GM23248 (cell line): ENCODE results near the gene FREM1. TPM values are rescaled to one million over a fixed set of nuclear protein-coding genes. Genes with fewer than 3 reads are reported as not detected.

Experiments used
- DNase-seq: peaks from one replicate; pipeline ENCODE4 v3.0.0-alpha.2; 2015
- H2AFZ ChIP-seq: fragments of 200-600 bp; sonication (generic); 2 replicates; pipeline ENCODE4 v1.6.1; 2016; ENCODE audit warnings: antibody characterized with exemption
- H3F3A ChIP-seq: fragments of 200-600 bp; sonication (generic); 2 replicates; pipeline ENCODE4 v1.6.1; 2016; ENCODE audit warnings: mild to moderate bottlenecking, antibody characterized with exemption, mixed run types; ENCODE audit not compliant: insufficient read depth
- H3K27ac ChIP-seq: fragments of 200-600 bp; sonication (generic); 2 replicates; pipeline ENCODE4 v1.5.1; 2016; ENCODE audit warnings: mild to moderate bottlenecking
- H3K27me3 ChIP-seq: fragments of 200-600 bp; sonication (generic); replicated peaks from 2 replicates; pipeline ENCODE4 v1.6.1; 2016; ENCODE audit warnings: mild to moderate bottlenecking; ENCODE audit not compliant: insufficient read depth
- H3K36me3 ChIP-seq: fragments of 200-600 bp; sonication (generic); 2 replicates; pipeline ENCODE4 v1.6.1; 2016; ENCODE audit warnings: low read depth, mild to moderate bottlenecking
- H3K4me1 ChIP-seq: fragments of 200-600 bp; sonication (generic); 2 replicates; pipeline ENCODE4 v1.6.1; 2016; ENCODE audit warnings: mild to moderate bottlenecking; ENCODE audit not compliant: insufficient read depth
- H3K4me2 ChIP-seq: fragments of 200-600 bp; sonication (generic); one replicate; pipeline ENCODE4 v1.6.1; 2016; ENCODE audit warnings: mild to moderate bottlenecking; ENCODE audit not compliant: unreplicated experiment
- H3K4me3 ChIP-seq: fragments of 200-600 bp; sonication (generic); 2 replicates; pipeline ENCODE4 v1.5.1; 2016; ENCODE audit warnings: mild to moderate bottlenecking
- H3K79me2 ChIP-seq: fragments of 200-600 bp; sonication (generic); 2 replicates; pipeline ENCODE4 v1.6.1; 2016; ENCODE audit warnings: mild to moderate bottlenecking; ENCODE audit not compliant: insufficient read depth
- H3K9ac ChIP-seq: fragments of 200-600 bp; sonication (generic); 2 replicates; pipeline ENCODE4 v1.6.1; 2016; ENCODE audit warnings: mild to moderate bottlenecking
- H3K9me2 ChIP-seq: fragments of 200-600 bp; sonication (generic); 2 replicates; pipeline ENCODE4 v1.6.1; 2016; ENCODE audit warnings: mixed run types, mild to moderate bottlenecking, moderate library complexity; ENCODE audit not compliant: insufficient read depth
- H3K9me3 ChIP-seq: fragments of 200-600 bp; sonication (generic); one replicate; pipeline ENCODE4 v1.6.1; 2017; ENCODE audit warnings: low read depth
- H4K20me1 ChIP-seq: fragments of 200-600 bp; sonication (generic); 2 replicates; pipeline ENCODE4 v1.6.0; 2016; ENCODE audit not compliant: insufficient read depth
- EZH2 ChIP-seq: fragments of 200-600 bp; sonication (generic); IDR thresholded peaks from 2 replicates; pipeline ENCODE4 v1.6.1; 2018; ENCODE audit warnings: antibody characterized with exemption, mild to moderate bottlenecking; ENCODE audit not compliant: insufficient read depth, poor library complexity, severe bottlenecking
- EZH2phosphoT487 ChIP-seq: fragments of 200-600 bp; sonication (generic); IDR thresholded peaks from 2 replicates; pipeline ENCODE4 v1.6.1; 2018; ENCODE audit warnings: antibody characterized with exemption, moderate library complexity, mild to moderate bottlenecking, low read depth; ENCODE audit not compliant: insufficient read depth
- WGBS, 2 experiments: methylation state at CpG; one replicate each; pipeline ENCODE4 v1.1.6; 2015 to 2017; ENCODE audit warnings: low lambda C conversion rate in 2 of 2, low coverage in 1 of 2; ENCODE audit errors: missing lambda C conversion rate in 2 of 2; 5-methylcytosine and 5-hydroxymethylcytosine counted together
- in situ Hi-C: fragments of 300-500 bp; cut with MboI; formaldehyde crosslinking; loops from 2 replicates; pipeline ENCODE4 v1.15.0; 2020
- polyA plus RNA-seq: library from polyadenylated mRNA; unstranded; fragments of >200 nt; fragmentation: Nextera tagmentation; extraction: Ambion mirVana; gene quantifications from 2 replicates; pipeline ENCODE4 v1.2.1, GENCODE V29; 2016
- total RNA-seq: library from RNA; depleted of rRNA; stranded (reverse); fragments of >200 nt; shearing (Covaris generic); gene quantifications from 2 replicates; pipeline ENCODE4 v1.2.3, GENCODE V29; 2014

FREM1 gene
- total and polyA plus RNA-seq, 2 experiments from 2014 or later: 0.11 to 0.31 TPM

DNA sequence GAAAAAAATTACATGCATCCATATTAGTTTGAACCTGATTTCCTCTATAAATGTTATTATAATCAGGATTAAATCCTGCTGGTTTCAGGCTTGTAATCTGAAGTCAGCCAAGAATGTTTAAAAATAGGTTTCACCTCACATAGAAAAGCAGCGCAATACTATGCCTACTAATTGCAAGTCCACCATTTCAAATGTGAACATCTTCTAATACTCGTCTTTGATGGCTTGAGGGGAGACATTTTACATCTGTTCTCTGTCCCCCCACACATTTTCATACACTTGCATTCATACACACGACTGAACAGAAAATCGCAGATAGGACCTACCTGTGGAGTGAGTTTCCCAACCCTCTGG is 41.8 kb downstream of the FREM1 start:
- no peaks in the 10 kb centered on the region for H3K27me3 ChIP-seq
- H2AFZ ChIP-seq: no peak overlapping the region
- H3K9me3 ChIP-seq: no peaks in the 10 kb centered on the region
- no peak overlapping the region for H3K4me3 ChIP-seq
- in situ Hi-C loops: no loop called here
- H3K9ac ChIP-seq: no peak overlapping the region
- H3K4me2 ChIP-seq: no peak overlapping the region
- H3K36me3 ChIP-seq: no peaks in the 10 kb centered on the region
- H3K27ac ChIP-seq: no peak overlapping the region
- no peaks in the 10 kb centered on the region for H3K79me2 ChIP-seq
- no peak for TF ChIP-seq EZH2
- no peak for TF ChIP-seq EZH2phosphoT487
- no peak for DNase-seq
- H3K4me1 ChIP-seq: no peaks in the 10 kb centered on the region
- WGBS, 2 experiments: 65 to 81% methylated on average over 4 of the region's 4 CpGs
- H3K9me2 ChIP-seq: no peaks in the 10 kb centered on the region
- no peaks in the 10 kb centered on the region for H3F3A ChIP-seq
- no peaks in the 10 kb centered on the region for H4K20me1 ChIP-seq

DNA sequence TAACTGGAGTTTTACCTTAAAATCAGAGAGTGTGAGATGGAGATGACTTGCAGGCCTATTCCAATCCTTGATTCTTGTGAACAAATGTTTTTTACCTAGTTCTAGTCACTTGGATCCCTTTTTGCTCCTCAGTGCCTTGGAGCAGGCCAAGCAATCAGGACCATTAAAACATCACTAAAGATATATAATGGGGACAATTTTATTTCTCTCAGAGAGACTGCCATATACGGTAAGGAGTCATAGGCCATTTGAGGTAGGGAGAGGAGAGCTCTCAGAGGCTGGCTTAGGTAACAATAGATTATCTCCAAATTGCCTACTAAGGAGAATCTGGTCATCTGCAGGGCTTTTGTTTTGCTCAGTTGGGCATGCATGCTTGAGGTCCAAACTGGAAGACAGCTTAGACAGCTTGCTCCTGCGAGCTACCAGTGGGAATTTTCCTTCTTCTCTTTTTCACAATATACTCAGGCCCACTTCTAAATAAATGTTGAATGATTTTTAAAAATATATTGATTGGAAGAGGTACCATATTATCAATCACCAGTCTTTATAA is 44.0 kb downstream of the FREM1 start:
- Histone ChIP-seq H3K9me3 (no peaks in the 10 kb centered on the region), H3F3A (no peaks in the 10 kb centered on the region), H3K36me3 (no peaks in the 10 kb centered on the region), H3K27me3 (no peaks in the 10 kb centered on the region), H4K20me1 (no peaks in the 10 kb centered on the region), H3K4me3 (no peak overlapping the region), H3K4me1 (no peaks in the 10 kb centered on the region), H3K27ac (no peak overlapping the region), H3K9me2 (no peaks in the 10 kb centered on the region), H3K4me2 (no peak overlapping the region), H2AFZ (no peak overlapping the region), H3K79me2 (no peaks in the 10 kb centered on the region), H3K9ac (no peak overlapping the region)
- TF ChIP-seq EZH2: no peak
- TF ChIP-seq EZH2phosphoT487: no peak
- DNase-seq: no peak
- WGBS, 2 experiments: 88 to 90% methylated on average over 2 of the region's 2 CpGs
- in situ Hi-C loops: no loop called here

DNA sequence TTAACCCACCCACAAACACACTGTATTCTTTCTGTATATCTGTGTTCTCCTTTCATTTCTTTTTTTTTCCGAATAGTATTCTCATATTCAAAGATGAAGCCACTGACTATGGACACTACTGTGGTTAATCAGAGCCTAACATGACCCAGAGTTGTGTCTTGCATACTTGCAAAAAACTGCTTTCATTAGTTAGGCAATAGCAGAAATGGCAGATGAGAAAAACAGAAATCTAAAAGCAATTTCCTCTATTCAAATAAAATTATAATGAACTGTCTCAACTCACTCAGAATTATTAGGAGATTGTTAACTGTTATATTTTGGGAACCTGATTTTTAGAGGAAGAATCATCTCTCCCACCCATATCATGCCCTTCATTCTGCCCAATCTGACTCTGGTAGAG is 45.9 kb downstream of the FREM1 start:
- TF ChIP-seq EZH2phosphoT487: no peak
- no peak for TF ChIP-seq EZH2
- in situ Hi-C loops: no loop called here
- H3K27ac ChIP-seq: no peak overlapping the region
- no peak overlapping the region for H3K4me2 ChIP-seq
- H3K79me2 ChIP-seq: no peaks in the 10 kb centered on the region
- 44 to 47% methylated on average over 1 of the region's 1 CpG for WGBS, 2 experiments
- H3K4me1 ChIP-seq: no peaks in the 10 kb centered on the region
- no peaks in the 10 kb centered on the region for H3F3A ChIP-seq
- no peak overlapping the region for H3K4me3 ChIP-seq
- no peaks in the 10 kb centered on the region for H3K36me3 ChIP-seq
- H3K9me3 ChIP-seq: no peaks in the 10 kb centered on the region
- no peak overlapping the region for H3K9ac ChIP-seq
- no peak for DNase-seq
- no peaks in the 10 kb centered on the region for H4K20me1 ChIP-seq
- H3K9me2 ChIP-seq: no peaks in the 10 kb centered on the region
- no peaks in the 10 kb centered on the region for H3K27me3 ChIP-seq
- no peak overlapping the region for H2AFZ ChIP-seq

DNA sequence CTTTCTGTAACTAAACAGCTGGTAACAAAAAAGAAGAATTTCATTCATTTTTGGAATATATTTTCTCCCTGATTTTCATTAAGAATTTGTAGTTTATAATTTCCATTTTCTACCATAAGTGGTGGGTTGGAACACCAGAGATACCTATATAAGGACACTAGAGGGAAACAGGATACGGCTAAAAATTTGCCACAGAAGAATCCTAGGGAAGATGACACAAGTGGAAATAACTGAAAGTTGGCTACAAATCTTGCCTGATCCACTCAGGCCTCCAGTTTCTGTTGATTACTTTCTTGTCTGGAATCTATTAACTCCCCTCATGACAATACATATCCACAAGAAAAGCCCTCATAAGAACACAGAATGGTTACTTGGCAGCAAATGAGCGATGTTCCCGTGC is 46.8 kb downstream of the FREM1 start:
- Histone ChIP-seq H3K4me2 (no peak overlapping the region), H3K9me2 (no peaks in the 10 kb centered on the region), H4K20me1 (no peaks in the 10 kb centered on the region), H3K4me3 (no peak overlapping the region), H3K9me3 (no peaks in the 10 kb centered on the region), H3F3A (no peaks in the 10 kb centered on the region), H2AFZ (no peak overlapping the region), H3K27me3 (no peaks in the 10 kb centered on the region), H3K4me1 (no peaks in the 10 kb centered on the region), H3K79me2 (no peaks in the 10 kb centered on the region), H3K36me3 (no peaks in the 10 kb centered on the region), H3K9ac (no peak overlapping the region), H3K27ac (no peak overlapping the region)
- 46 to 49% methylated on average over 3 of the region's 3 CpGs for WGBS, 2 experiments
- peak; percentile 43 for DNase-seq
- no peak for TF ChIP-seq EZH2phosphoT487
- TF ChIP-seq EZH2: no peak
- in situ Hi-C loops: no loop called here
